GM18907 (cell line): ENCODE measurements around the gene CA11.

Experiments used
- ATAC-seq: cut with Tn5 transposase; IDR thresholded peaks from one replicate; pipeline ENCODE4 v1.9.1; 2021; ENCODE audit warnings: mild to moderate bottlenecking, moderate library complexity; ENCODE audit not compliant: unreplicated experiment

CA11 gene

GRCh38 chr19:48614436-48615230 lies 31.4 kb downstream of the CA11 start, which contains the start of gene FAM83E:
Gene FAM83E (minus strand): TSS chr19:48615076. CDS start chr19:48613372, 1,704 bp downstream.
- no peak for ATAC-seq

- no peak for ATAC-seq
Observed at GRCh38 chr19:48613852-48614435, 32.0 kb downstream of the CA11 start.

GRCh38 chr19:48613024-48613851 lies 32.7 kb downstream of the CA11 start:
- no peak for ATAC-seq

- no peak for ATAC-seq
Observed at GRCh38 chr19:48611872-48612271, 34.1 kb downstream of the CA11 start.

GRCh38 chr19:48609571-48610108 lies 36.3 kb downstream of the CA11 start:
- ATAC-seq, result no peak

GRCh38 chr19:48608798-48609263 lies 37.2 kb downstream of the CA11 start:
- ATAC-seq, result peak; percentile 51

DNA sequence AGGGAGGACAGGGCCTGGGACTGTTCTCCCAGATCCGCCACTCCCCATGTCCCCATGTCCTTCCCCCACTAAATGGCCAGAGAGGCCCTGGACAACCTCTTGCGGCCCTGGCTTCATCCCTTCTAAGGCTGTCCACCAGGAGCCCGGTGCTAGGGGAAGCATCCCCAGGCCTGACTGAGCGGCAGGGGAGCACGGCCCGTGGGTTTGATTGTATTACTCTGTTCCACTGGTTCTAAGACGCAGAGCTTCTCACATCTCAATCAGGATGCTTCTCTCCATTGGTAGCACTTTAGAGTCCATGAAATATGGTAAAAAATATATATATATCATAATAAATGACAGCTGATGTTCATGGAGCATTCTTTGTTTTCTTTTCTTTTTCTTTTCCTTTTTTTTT lies 38.6 kb downstream of the CA11 start:
- no peak for ATAC-seq

GRCh38 chr19:48606463-48607358 lies 39.3 kb downstream of the CA11 start, which contains the start of gene SPACA4:
Gene SPACA4 (plus strand): TSS chr19:48606742. CDS start chr19:48606979, 237 bp downstream.
- no peak for ATAC-seq

DNA sequence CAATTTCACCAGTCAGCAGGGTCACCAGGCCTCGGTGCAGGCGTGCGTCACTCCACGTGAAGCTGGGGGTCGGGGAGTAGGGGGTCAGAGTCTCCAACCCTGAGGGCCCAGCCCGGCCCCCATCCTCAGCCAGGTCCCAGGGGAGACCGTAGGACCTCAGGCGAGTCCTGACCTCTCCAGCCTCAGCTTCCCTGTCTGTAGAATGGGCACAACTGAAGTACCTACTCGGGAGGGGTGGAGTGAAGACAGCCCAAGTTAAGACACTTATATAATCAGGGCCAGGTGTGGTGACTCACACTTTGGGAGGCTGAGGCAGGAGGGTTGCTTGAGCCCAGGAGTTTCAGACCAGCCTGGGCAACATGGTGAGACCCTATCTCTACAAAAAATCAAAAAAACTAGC lies 42.1 kb downstream of the CA11 start:
- no peak for ATAC-seq

- no peak for ATAC-seq
Observed at GRCh38 chr19:48603449-48603848, 42.5 kb downstream of the CA11 start.

DNA sequence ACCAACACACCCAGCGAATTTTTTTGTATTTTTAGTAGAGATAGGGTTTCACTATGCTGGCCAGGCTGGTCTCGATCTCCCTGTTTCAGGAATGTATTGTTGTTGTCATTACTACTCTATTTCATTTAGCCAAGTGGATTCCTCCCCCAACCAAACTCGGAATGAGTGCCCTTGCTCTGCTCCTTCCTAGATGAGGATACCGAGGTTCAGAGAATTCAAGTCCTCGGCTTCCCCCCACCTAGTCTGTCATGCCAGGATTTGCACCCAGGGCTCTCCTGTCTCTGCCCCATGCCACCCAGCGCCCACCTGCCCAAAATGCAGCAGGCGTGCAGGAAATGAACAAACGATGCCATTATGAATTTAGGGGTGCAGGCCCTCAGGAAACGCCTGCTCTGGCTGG lies 43.0 kb downstream of the CA11 start:
- ATAC-seq, result no peak

GRCh38 chr19:48600679-48601417 lies 45.1 kb downstream of the CA11 start:
- no peak for ATAC-seq

- ATAC-seq, result no peak
Observed at GRCh38 chr19:48598996-48599700, 46.8 kb downstream of the CA11 start.

DNA sequence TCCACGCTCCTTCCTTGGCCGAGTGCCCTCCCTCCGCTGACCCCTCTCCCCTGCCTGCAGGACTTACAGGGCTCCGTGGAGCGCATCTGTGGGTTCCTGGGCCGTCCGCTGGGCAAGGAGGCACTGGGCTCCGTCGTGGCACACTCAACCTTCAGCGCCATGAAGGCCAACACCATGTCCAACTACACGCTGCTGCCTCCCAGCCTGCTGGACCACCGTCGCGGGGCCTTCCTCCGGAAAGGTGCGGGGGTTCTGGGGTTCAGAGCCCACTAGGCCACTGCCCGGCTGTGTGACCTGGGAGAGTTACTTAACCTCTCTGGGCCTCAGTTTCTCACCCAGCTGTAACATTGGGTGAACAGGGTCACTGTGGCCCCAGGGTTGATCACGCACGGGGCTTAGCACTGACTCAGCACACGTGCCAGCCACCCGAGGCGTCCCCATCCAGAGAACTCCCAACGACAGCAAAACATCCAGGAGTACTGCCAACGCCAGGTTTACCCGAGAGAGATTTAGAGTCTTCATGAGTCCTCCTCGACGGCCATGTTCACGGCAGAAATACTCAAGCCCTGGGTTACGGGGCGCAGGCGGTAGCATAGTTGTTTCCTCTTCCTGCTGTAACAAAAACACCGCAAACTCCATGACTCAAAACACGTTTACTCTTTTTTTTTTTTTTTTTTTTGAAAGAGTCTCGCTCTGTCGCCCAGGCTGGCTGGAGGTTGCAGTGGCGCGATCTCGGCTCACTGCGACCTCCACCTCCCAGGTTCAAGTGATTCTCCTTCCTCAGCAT lies 49.1 kb downstream of the CA11 start:
- no peak for ATAC-seq

DNA sequence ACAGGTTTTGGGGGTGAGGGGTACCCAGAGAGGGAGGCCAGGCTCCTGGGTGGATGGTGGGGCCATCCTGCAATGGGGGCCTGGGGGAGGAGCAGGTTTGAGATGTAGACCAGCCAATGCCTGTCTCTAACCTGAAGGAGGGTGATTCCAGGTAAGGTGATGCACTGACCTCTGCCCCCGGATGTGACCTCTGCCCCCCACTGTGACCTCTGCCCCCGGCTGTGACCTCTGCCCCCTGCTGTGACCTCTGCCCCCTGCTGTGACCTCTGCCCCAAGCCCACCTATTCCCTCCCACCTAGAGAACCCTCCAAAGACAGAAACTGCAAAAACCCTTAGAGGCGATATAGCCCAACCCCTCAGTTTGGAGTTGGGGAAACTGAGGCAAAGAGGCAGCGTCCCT lies 49.8 kb downstream of the CA11 start:
- no peak for ATAC-seq

DNA sequence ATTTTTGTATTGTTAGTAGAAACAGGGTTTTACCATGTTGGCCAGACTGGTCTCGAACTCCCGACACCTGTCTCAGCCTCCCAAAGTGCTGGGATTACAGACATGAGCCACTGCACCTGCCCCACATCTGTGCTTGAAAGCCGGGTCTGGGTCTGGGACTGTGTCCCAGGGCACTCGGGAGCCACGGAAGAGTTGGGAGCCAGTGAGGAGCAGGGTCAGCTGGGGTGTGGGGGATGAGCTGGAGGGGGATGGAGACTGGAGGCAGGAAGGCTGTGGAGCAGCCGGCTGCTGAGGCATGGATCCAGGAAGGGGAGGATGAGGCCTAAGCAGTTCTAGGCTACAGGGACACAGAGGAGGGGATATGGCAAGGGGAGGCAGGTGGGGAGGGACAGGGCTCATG lies 50.2 kb downstream of the CA11 start:
- ATAC-seq, result no peak

DNA sequence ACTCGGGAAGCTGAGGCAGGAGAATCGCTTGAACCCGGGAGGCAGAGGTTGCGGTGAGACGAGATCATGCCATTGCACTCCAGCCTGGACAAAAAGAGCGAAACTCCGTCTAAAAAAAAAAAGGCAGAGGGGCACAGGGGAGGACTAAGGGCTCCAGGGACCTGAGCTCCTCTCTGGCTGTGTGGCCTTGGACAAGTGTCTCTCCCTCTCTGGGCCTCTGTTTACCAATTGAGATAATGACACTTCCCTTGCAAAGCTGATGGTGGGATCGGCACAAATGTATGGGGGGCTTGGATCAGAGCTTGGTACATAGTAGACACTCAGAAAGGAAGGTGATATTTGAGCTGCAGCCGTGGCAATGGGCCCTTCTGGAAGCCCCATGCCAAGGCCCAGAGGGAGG lies 50.8 kb downstream of the CA11 start:
- ATAC-seq, result no peak

DNA sequence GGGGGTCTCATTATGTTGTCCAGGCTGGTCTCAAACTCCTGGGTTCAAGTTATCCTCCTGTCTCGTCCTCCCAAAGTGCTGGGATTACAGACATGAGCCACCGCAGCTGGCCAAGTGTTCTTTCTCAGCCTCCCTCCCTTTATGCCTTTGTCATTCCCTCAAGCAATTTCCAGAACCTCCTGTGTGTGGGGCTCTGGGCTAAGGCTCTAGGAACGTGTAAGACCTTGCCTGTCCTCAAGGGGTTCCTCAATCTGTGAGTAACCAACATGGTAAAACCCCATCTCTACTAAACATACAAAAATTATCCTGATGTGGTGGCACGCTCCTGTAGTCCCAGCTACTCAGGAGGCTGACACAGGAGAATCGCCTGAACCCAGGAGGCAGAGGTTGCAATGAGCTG lies 55.0 kb downstream of the CA11 start:
- ATAC-seq, result no peak
